B cell (primary cell): ENCODE data around the gene SEMA6A. TPM values are rescaled to one million over a fixed set of nuclear protein-coding genes. Genes with fewer than 3 reads are reported as not detected.
"Not testable (repeated sequence)": the region's sequence is repeated elsewhere in the genome, so short reads cannot be mapped to it uniquely, and the experiment has no call there.

Experiments
- ATAC-seq: fragments of 200-7000 bp; cut with Tn5 transposase; one replicate; pipeline ENCODE4 v1.10.0; 2021; ENCODE audit warnings: low read depth, mild to moderate bottlenecking, moderate number of reproducible peaks, moderate library complexity
- CTCF ChIA-PET: fragments of 350-600 bp; sonication (Branson Sonifier 250); formaldehyde crosslinking; loops from one replicate; lab custom pipeline; 2021; ENCODE audit warnings: antibody characterized with exemption, inconsistent platforms; lab: Charles Lee
- POLR2A ChIA-PET: fragments of 350-600 bp; sonication (Branson Sonifier 250); formaldehyde crosslinking; loops from one replicate; lab custom pipeline; 2021; ENCODE audit warnings: antibody characterized with exemption; lab: Charles Lee
- DNase-seq: peaks from one replicate; pipeline ENCODE4 v3.0.0; 2013
- H2AFZ ChIP-seq: 2 replicates; pipeline ENCODE4 v1.6.1; 2012; ENCODE audit warnings: mild to moderate bottlenecking, low read depth, low read length; ENCODE audit not compliant: insufficient read depth, poor library complexity, severe bottlenecking
- H3K27ac ChIP-seq, 2 donors: 1 replicate in 1 of 2; 2 replicates in 1 of 2; pipeline ENCODE4 v1.5.1; 2012 to 2013; ENCODE audit warnings: low read length in 2 of 2, mild to moderate bottlenecking in 2 of 2, moderate library complexity in 1 of 2
- H3K27me3 ChIP-seq, 4 experiments: fragments of 200-600 bp in 1 of 4; sonication (generic) in 1 of 4; replicated peaks in 1 of 4; 1 replicate in 2 of 4; 2 replicates in 2 of 4; pipeline versions ENCODE4 v1.6.1 to v1.7.0; 2013 to 2016; ENCODE audit warnings: low read length in 3 of 4, mild to moderate bottlenecking in 2 of 4, mixed read lengths in 1 of 4, moderate library complexity in 1 of 4; ENCODE audit not compliant: insufficient read depth in 4 of 4, control insufficient read depth in 3 of 4; ENCODE audit errors: control extremely low read depth in 1 of 4
- H3K36me3 ChIP-seq, 2 experiments: replicated peaks in 1 of 2; 1 replicate in 1 of 2; 2 replicates in 1 of 2; pipeline versions ENCODE4 v1.6.1 to v1.7.1; 2013; ENCODE audit warnings: low read length in 1 of 2; ENCODE audit not compliant: insufficient read depth in 2 of 2, control insufficient read depth in 1 of 2; ENCODE audit errors: control extremely low read depth in 1 of 2, extremely low read depth in 1 of 2
- H3K4me1 ChIP-seq, 2 donors: fragments of 200-600 bp in 1 of 2; sonication (generic) in 1 of 2; 1 replicate in 1 of 2; 2 replicates in 1 of 2; pipeline versions ENCODE4 v1.5.1 to v1.6.1; 2013 to 2017; ENCODE audit warnings: low read length in 2 of 2; ENCODE audit not compliant: control insufficient read depth in 2 of 2, insufficient read depth in 2 of 2
- H3K4me2 ChIP-seq: replicated peaks from 2 replicates; pipeline ENCODE3; 2012; ENCODE audit warnings: mild to moderate bottlenecking, low read depth, low read length; ENCODE audit not compliant: poor library complexity, severe bottlenecking
- H3K4me3 ChIP-seq, 5 experiments: fragments of 200-600 bp in 1 of 5; sonication (generic) in 1 of 5; 1 replicate in 3 of 5; 2 replicates in 2 of 5; pipeline versions ENCODE4 v1.5.1 to v1.7.0; 2011 to 2016; ENCODE audit warnings: low read length in 4 of 5, mild to moderate bottlenecking in 4 of 5, low read depth in 2 of 5, control low read depth in 1 of 5, moderate library complexity in 1 of 5; ENCODE audit not compliant: insufficient read depth in 1 of 5; ENCODE audit errors: control extremely low read depth in 1 of 5, extremely low read depth in 1 of 5
- H3K79me2 ChIP-seq: fragments of 200-600 bp; sonication (generic); one replicate; pipeline ENCODE4 v1.6.0; 2016; ENCODE audit warnings: low read length; ENCODE audit not compliant: control insufficient read depth, insufficient read depth
- H3K9ac ChIP-seq: fragments of 200-600 bp; sonication (generic); 2 replicates; pipeline ENCODE4 v1.6.1; 2017; ENCODE audit warnings: mild to moderate bottlenecking, low read length, moderate library complexity
- H3K9me3 ChIP-seq, 3 donors: one replicate each; pipeline versions ENCODE4 v1.6.1 to v1.7.1; 2013; ENCODE audit warnings: low read length in 2 of 3; ENCODE audit not compliant: control insufficient read depth in 2 of 3, insufficient read depth in 1 of 3; ENCODE audit errors: control extremely low read depth in 1 of 3
- H4K20me1 ChIP-seq: 2 replicates; pipeline ENCODE4 v1.6.0; 2012; ENCODE audit warnings: mild to moderate bottlenecking, low read length; ENCODE audit not compliant: insufficient read depth, control insufficient read depth, poor library complexity, severe bottlenecking
- H3K27ac Mint-ChIP-seq: one replicate; pipeline ENCODE4 v1.8.0; 2021; ENCODE audit warnings: mixed read lengths
- H3K27me3 Mint-ChIP-seq: one replicate; pipeline ENCODE4 v1.8.0; 2021; ENCODE audit warnings: mixed read lengths
- H3K4me1 Mint-ChIP-seq: one replicate; pipeline ENCODE4 v1.8.0; 2021; ENCODE audit warnings: mixed read lengths
- H3K4me3 Mint-ChIP-seq: one replicate; pipeline ENCODE4 v1.8.0; 2021; ENCODE audit warnings: mixed read lengths
- H3K9me3 Mint-ChIP-seq: one replicate; pipeline ENCODE4 v1.8.0; 2022; ENCODE audit warnings: mixed read lengths; ENCODE audit not compliant: insufficient read depth
- CTCF ChIP-seq: fragments of 200-600 bp; IDR thresholded peaks from one replicate; pipeline ENCODE4 v1.8.0; 2022; ENCODE audit warnings: antibody characterized with exemption, mild to moderate bottlenecking
- WGBS: methylation state at CpG from one replicate; pipeline ENCODE4 v1.1.5; 2013; ENCODE audit warnings: missing lambda C conversion rate; ENCODE audit not compliant: insufficient coverage; 5-methylcytosine and 5-hydroxymethylcytosine counted together
- intact Hi-C: fragments of 100-400 bp; cut with micrococcal nuclease; formaldehyde crosslinking; loops from one replicate; pipeline ENCODE4 v1.10.0; 2022
- polyA plus RNA-seq: library from polyadenylated mRNA; depleted of rRNA; stranded (reverse); fragments of >200 nt; gene quantifications from 2 replicates; pipeline ENCODE4 v1.2.3, GENCODE V29; 2012
- total RNA-seq, 2 donors: library from RNA; stranded (reverse); fragments of 120-200 nt in 1 of 2; gene quantifications; 1 replicate in 1 of 2; 2 replicates in 1 of 2; pipeline versions ENCODE4 v1.2.3 to v1.2.4, GENCODE V29; 2013 to 2022

The SEMA6A gene
- total and polyA plus RNA-seq, 2 donors (not counting 1 experiment from before 2014, with no cell fraction given): 0.44 TPM; not detected in 1

GRCh38 chr5:116546033-116546742 is 28.4 kb downstream of the SEMA6A start:
- POLR2A ChIA-PET: no interaction called here
- no peaks in the 10 kb centered on the region for H3K27me3 Mint-ChIP-seq
- TF ChIP-seq CTCF: no peak
- Histone ChIP-seq H3K36me3 (no peaks in the 10 kb centered on the region), H3K4me2 (no peak overlapping the region), H3K27ac (no peak overlapping the region), H3K9ac (no peak overlapping the region), H3K79me2 (no peaks in the 10 kb centered on the region), H4K20me1 (no peaks in the 10 kb centered on the region), H3K4me3 (no peak overlapping the region), H2AFZ (no peak overlapping the region), H3K9me3 (peaks cover 1 to 16% (median 11%) of the 10 kb centered on the region in 3 donors), H3K27me3 (no peaks in the 10 kb centered on the region), H3K4me1 (no peaks in the 10 kb centered on the region)
- H3K27ac Mint-ChIP-seq: no peak overlapping the region
- no peak for DNase-seq
- no peak for ATAC-seq
- CTCF ChIA-PET: no interaction called here
- H3K4me3 Mint-ChIP-seq: no peak overlapping the region
- peaks cover 11% of the 10 kb centered on the region for H3K9me3 Mint-ChIP-seq
- 100% methylated on average over 1 of the region's 1 CpG for WGBS
- intact Hi-C loops: no loop called here
- H3K4me1 Mint-ChIP-seq: no peaks in the 10 kb centered on the region

- intact Hi-C loops, H3K4me1 Mint-ChIP-seq, H2AFZ ChIP-seq, H3K4me1 ChIP-seq, H3K4me3 ChIP-seq, H3K36me3 ChIP-seq, H3K79me2 ChIP-seq, H3K9ac ChIP-seq, H3K27ac Mint-ChIP-seq, CTCF ChIA-PET, H4K20me1 ChIP-seq, H3K27ac ChIP-seq, H3K4me2 ChIP-seq, H3K27me3 Mint-ChIP-seq, H3K27me3 ChIP-seq, POLR2A ChIA-PET, H3K4me3 Mint-ChIP-seq, ATAC-seq, DNase-seq: not testable (repeated sequence)
- peaks cover 11% of the 10 kb centered on the region for H3K9me3 Mint-ChIP-seq
- H3K9me3 ChIP-seq: peaks cover 1 to 16% (median 11%) of the 10 kb centered on the region in 3 donors
- WGBS: 96% methylated on average over 4 of the region's 6 CpGs
Observed at GRCh38 chr5:116545465-116545864, 29.2 kb downstream of the SEMA6A start.
